ENCODE data around the gene MBNL3. TPM values are rescaled to one million over a fixed set of nuclear protein-coding genes. Genes with fewer than 3 reads are reported as not detected.
"Not testable (repeated sequence)": the region's sequence is repeated elsewhere in the genome, so short reads cannot be mapped to it uniquely, and the experiment has no call there.

MBNL3 gene
- polyA plus RNA-seq, 4 donors, result 2.7 to 20.3 (median 5.0) TPM

DNA sequence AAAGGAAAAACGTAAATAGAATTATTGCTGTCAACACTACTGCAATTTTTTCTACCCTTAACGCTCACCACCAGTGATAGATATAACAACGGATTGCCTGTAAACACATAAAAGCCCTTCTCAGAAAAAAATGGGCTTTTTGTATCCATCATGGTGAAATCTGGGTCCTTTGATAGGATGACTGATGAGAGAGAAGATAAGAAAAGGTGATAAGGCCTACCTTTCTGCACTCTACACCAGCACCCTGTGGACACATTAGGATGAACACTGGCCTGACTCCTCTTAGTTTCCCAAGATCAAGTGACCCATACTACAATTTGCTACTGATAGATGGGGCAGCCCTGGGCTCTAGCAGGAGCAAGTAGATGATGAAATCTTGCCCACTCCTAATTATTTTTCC lies 157.3 kb downstream of the MBNL3 start:
- no peak overlapping the region for H3K4me3 ChIP-seq (ENCODE audit: low read depth in 1 of 3, low read length in 3 of 3)
- H3K27ac ChIP-seq (ENCODE audit: low read depth in 1 of 3, low read length in 2 of 3), result no peak overlapping the region
- H3K36me3 ChIP-seq (ENCODE audit: control insufficient read depth in 3 of 3, insufficient read depth in 2 of 3, low read depth in 1 of 3, low read length in 3 of 3), result no peaks in the 10 kb centered on the region
- no peaks in the 10 kb centered on the region for H3K4me1 ChIP-seq (ENCODE audit: control insufficient read depth in 3 of 3, insufficient read depth in 2 of 3, low read depth in 1 of 3, low read length in 2 of 3)
- no peak for DNase-seq
- H3K27me3 ChIP-seq (ENCODE audit: control insufficient read depth in 3 of 3, insufficient read depth in 3 of 3, low read length in 3 of 3), result no peaks in the 10 kb centered on the region
- H3K9me3 ChIP-seq (ENCODE audit: control insufficient read depth in 2 of 2, insufficient read depth in 1 of 2, low read depth in 1 of 2, low read length in 1 of 2), result no peaks in the 10 kb centered on the region
- FAIRE-seq, result no peak
- 78 to 84% (median 79%) methylated on average over 3 of the region's 3 CpGs for WGBS, 3 donors

DNA sequence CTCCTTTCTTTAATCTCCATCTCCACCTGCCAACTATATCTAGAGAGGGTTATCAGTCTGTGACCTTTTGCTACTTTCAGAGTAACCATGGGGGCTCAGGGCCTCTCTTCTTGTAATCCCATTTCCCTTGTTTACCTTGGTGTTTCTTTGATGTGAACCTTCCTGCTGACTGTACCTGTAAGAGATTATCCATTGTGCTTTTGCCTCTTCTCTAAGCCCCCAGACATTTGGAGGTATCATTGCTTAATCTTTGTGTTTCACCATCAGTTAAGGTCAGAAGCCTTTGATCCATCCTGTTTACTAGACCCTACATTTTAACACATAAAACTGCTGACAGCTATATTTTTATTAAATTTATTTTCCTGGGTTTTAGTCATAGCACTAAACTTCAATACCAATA lies 157.8 kb downstream of the MBNL3 start:
- Histone ChIP-seq H3K36me3 (ENCODE audit: control insufficient read depth in 3 of 3, insufficient read depth in 2 of 3, low read depth in 1 of 3, low read length in 3 of 3) (no peaks in the 10 kb centered on the region), H3K27ac (ENCODE audit: low read depth in 1 of 3, low read length in 2 of 3) (no peak overlapping the region), H3K4me3 (ENCODE audit: low read depth in 1 of 3, low read length in 3 of 3) (no peak overlapping the region), H3K9me3 (ENCODE audit: control insufficient read depth in 2 of 2, insufficient read depth in 1 of 2, low read depth in 1 of 2, low read length in 1 of 2) (no peaks in the 10 kb centered on the region), H3K4me1 (ENCODE audit: control insufficient read depth in 3 of 3, insufficient read depth in 2 of 3, low read depth in 1 of 3, low read length in 2 of 3) (no peaks in the 10 kb centered on the region), H3K27me3 (ENCODE audit: control insufficient read depth in 3 of 3, insufficient read depth in 3 of 3, low read length in 3 of 3) (no peaks in the 10 kb centered on the region)
- DNase-seq (no peak), FAIRE-seq (no peak)

DNA sequence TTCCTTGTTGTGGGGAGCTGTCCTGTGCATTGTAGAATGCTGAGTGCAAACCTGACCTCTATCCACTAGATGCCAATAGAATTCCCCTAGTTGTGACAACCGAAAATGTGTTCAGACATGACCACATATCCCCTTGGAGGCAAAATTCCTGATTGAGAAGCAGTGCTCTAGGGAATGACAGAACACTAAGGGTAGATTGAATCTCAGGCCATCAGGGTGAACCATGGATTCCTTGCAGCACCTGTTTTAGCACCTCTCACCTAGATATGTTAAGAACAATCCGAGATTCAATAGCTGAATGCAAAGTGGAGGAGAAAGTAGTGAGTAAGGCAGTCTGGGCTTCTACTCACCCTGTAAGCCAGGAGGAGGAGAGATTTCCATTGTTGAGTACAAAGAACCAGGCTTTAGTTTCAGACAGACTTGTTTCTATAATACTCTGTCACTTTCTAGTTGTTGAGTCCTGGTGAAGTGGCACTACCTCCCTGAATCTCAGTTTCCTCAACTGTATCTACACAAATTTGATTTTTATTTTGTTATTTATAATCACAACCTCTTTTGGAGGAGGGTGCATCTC lies 158.6 kb downstream of the MBNL3 start:
- Histone ChIP-seq H3K27ac (ENCODE audit: low read depth in 1 of 3, low read length in 2 of 3) (no peak overlapping the region), H3K36me3 (ENCODE audit: control insufficient read depth in 3 of 3, insufficient read depth in 2 of 3, low read depth in 1 of 3, low read length in 3 of 3) (no peaks in the 10 kb centered on the region), H3K9me3 (ENCODE audit: control insufficient read depth in 2 of 2, insufficient read depth in 1 of 2, low read depth in 1 of 2, low read length in 1 of 2) (no peaks in the 10 kb centered on the region), H3K27me3 (ENCODE audit: control insufficient read depth in 3 of 3, insufficient read depth in 3 of 3, low read length in 3 of 3) (no peaks in the 10 kb centered on the region), H3K4me3 (ENCODE audit: low read depth in 1 of 3, low read length in 3 of 3) (no peak overlapping the region), H3K4me1 (ENCODE audit: control insufficient read depth in 3 of 3, insufficient read depth in 2 of 3, low read depth in 1 of 3, low read length in 2 of 3) (no peaks in the 10 kb centered on the region)
- FAIRE-seq, result no peak
- no peak for DNase-seq
- 56 to 88% (median 69%) methylated on average over 2 of the region's 2 CpGs for WGBS, 3 donors

DNA sequence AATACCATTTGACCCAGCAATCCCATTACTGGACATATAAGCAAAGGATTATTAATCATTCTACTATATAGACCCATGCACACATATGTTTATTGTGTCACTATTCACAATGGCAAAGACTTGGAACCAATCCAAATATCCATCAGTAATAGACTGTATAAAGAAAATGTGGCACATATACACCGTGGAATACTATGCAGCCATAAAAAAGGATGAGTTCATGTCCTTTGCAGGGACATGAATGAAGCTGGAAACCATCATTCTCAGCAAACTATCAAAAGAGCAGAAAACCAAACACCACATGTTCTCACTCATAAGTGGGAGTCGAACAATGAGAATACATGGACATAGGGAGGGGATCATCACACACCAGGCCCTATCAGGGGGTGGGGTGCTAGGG lies 161.9 kb downstream of the MBNL3 start:
- H3K9me3 ChIP-seq (ENCODE audit: control insufficient read depth in 2 of 2, insufficient read depth in 1 of 2, low read depth in 1 of 2, low read length in 1 of 2); FAIRE-seq: not testable (repeated sequence)

More for the DNA sequence above, 161.9 kb downstream of the MBNL3 start:
- WGBS, 3 donors, result 87 to 94% (median 94%) methylated on average over 2 of the region's 2 CpGs
- not testable (repeated sequence) for H3K4me3 ChIP-seq (ENCODE audit: low read depth in 1 of 3, low read length in 3 of 3); H3K27ac ChIP-seq (ENCODE audit: low read depth in 1 of 3, low read length in 2 of 3); H3K4me1 ChIP-seq (ENCODE audit: control insufficient read depth in 3 of 3, insufficient read depth in 2 of 3, low read depth in 1 of 3, low read length in 2 of 3); H3K27me3 ChIP-seq (ENCODE audit: control insufficient read depth in 3 of 3, insufficient read depth in 3 of 3, low read length in 3 of 3); DNase-seq; H3K36me3 ChIP-seq (ENCODE audit: control insufficient read depth in 3 of 3, insufficient read depth in 2 of 3, low read depth in 1 of 3, low read length in 3 of 3)

Measured in small intestine (tissue), 7 donors.